ENCODE results near the gene SNHG17.

- TF ChIP-seq CTCF (IDR thresholded peaks at IDR 0.05) (no peak), POLR2A (IDR thresholded peaks at IDR 0.05) (no peak)
Observed at GRCh38 chr20:38479596-38479995, 44.5 kb upstream of the SNHG17 start.

Measured in thyroid gland (tissue), 4 donors.